ENCODE results near the gene IDH3B.

Gene IDH3B

GRCh38 chr20:2698912-2699311 lies 34.9 kb upstream of the IDH3B start:
- peaks cover 3% of the 10 kb centered on the region for H3K27me3 ChIP-seq (ENCODE audit: insufficient read depth, low read length, poor library complexity, severe bottlenecking)
- H3K9ac ChIP-seq (ENCODE audit: low read depth, low read length, poor library complexity, severe bottlenecking), result no peak overlapping the region
- no peak overlapping the region for H3K4me3 ChIP-seq (ENCODE audit: low read length, poor library complexity, severe bottlenecking)
- no peaks in the 10 kb centered on the region for H3K9me2 ChIP-seq (replicated peaks; ENCODE audit: low read depth, low read length)
- no peaks in the 10 kb centered on the region for H3F3A ChIP-seq (ENCODE audit: low read depth)
- no peaks in the 10 kb centered on the region for H3K79me2 ChIP-seq (ENCODE audit: insufficient read depth, low read length)
- no peaks in the 10 kb centered on the region for H3K9me3 ChIP-seq (ENCODE audit: insufficient read depth, low read depth, low read length)
- no peaks in the 10 kb centered on the region for H3K36me3 ChIP-seq (ENCODE audit: insufficient read depth, low read length)
- H4K20me1 ChIP-seq (ENCODE audit: insufficient read depth, low read length, poor library complexity, severe bottlenecking), result no peaks in the 10 kb centered on the region
- H3K4me2 ChIP-seq (ENCODE audit: low read depth, low read length, poor library complexity, severe bottlenecking), result no peak overlapping the region
- peaks cover 4% of the 10 kb centered on the region for H3K4me1 ChIP-seq (ENCODE audit: insufficient read depth, low read length, poor library complexity, severe bottlenecking)
- no peak overlapping the region for H2AFZ ChIP-seq (ENCODE audit: low read length)
- no peak for TF ChIP-seq EZH2phosphoT487 (IDR thresholded peaks at IDR 0.05; ENCODE audit: borderline replicate concordance)
- no peak for TF ChIP-seq CTCF (conservative IDR thresholded peaks at IDR 0.05; ENCODE audit: low read length)

GRCh38 chr20:2698186-2698817 lies 34.3 kb upstream of the IDH3B start:
- Histone ChIP-seq H3K4me2 (ENCODE audit: low read depth, low read length, poor library complexity, severe bottlenecking) (no peak overlapping the region), H3K9me3 (ENCODE audit: insufficient read depth, low read depth, low read length) (no peaks in the 10 kb centered on the region), H3K4me3 (ENCODE audit: low read length, poor library complexity, severe bottlenecking) (no peak overlapping the region), H3F3A (ENCODE audit: low read depth) (no peaks in the 10 kb centered on the region), H3K36me3 (ENCODE audit: insufficient read depth, low read length) (no peaks in the 10 kb centered on the region), H3K27me3 (ENCODE audit: insufficient read depth, low read length, poor library complexity, severe bottlenecking) (peaks cover 8% of the 10 kb centered on the region), H3K9me2 (replicated peaks; ENCODE audit: low read depth, low read length) (no peaks in the 10 kb centered on the region), H2AFZ (ENCODE audit: low read length) (no peak overlapping the region), H3K79me2 (ENCODE audit: insufficient read depth, low read length) (no peaks in the 10 kb centered on the region), H3K4me1 (ENCODE audit: insufficient read depth, low read length, poor library complexity, severe bottlenecking) (peaks cover 4% of the 10 kb centered on the region), H4K20me1 (ENCODE audit: insufficient read depth, low read length, poor library complexity, severe bottlenecking) (no peaks in the 10 kb centered on the region), H3K9ac (ENCODE audit: low read depth, low read length, poor library complexity, severe bottlenecking) (no peak overlapping the region)
- TF ChIP-seq CTCF (conservative IDR thresholded peaks at IDR 0.05; ENCODE audit: low read length), result no peak
- TF ChIP-seq EZH2phosphoT487 (IDR thresholded peaks at IDR 0.05; ENCODE audit: borderline replicate concordance), result no peak

GRCh38 chr20:2697768-2698167 lies 33.8 kb upstream of the IDH3B start:
- Histone ChIP-seq H3K4me3 (ENCODE audit: low read length, poor library complexity, severe bottlenecking) (no peak overlapping the region), H3K9me2 (replicated peaks; ENCODE audit: low read depth, low read length) (no peaks in the 10 kb centered on the region), H3K79me2 (ENCODE audit: insufficient read depth, low read length) (no peaks in the 10 kb centered on the region), H3F3A (ENCODE audit: low read depth) (no peaks in the 10 kb centered on the region), H3K9ac (ENCODE audit: low read depth, low read length, poor library complexity, severe bottlenecking) (no peak overlapping the region), H3K9me3 (ENCODE audit: insufficient read depth, low read depth, low read length) (no peaks in the 10 kb centered on the region), H3K27me3 (ENCODE audit: insufficient read depth, low read length, poor library complexity, severe bottlenecking) (peaks cover 8% of the 10 kb centered on the region), H2AFZ (ENCODE audit: low read length) (no peak overlapping the region; the same call in 1 of the 2 replicates), H3K4me2 (ENCODE audit: low read depth, low read length, poor library complexity, severe bottlenecking) (no peak overlapping the region), H3K4me1 (ENCODE audit: insufficient read depth, low read length, poor library complexity, severe bottlenecking) (peaks cover 4% of the 10 kb centered on the region), H3K36me3 (ENCODE audit: insufficient read depth, low read length) (no peaks in the 10 kb centered on the region), H4K20me1 (ENCODE audit: insufficient read depth, low read length, poor library complexity, severe bottlenecking) (no peaks in the 10 kb centered on the region)
- no peak for TF ChIP-seq CTCF (conservative IDR thresholded peaks at IDR 0.05; ENCODE audit: low read length)
- no peak for TF ChIP-seq EZH2phosphoT487 (IDR thresholded peaks at IDR 0.05; ENCODE audit: borderline replicate concordance)

Data from Loucy (cell line).